ENCODE results near the gene ACSS1.

ACSS1 gene

GRCh38 chr20:25036331-25036936 is 21.5 kb downstream of the ACSS1 start:
- H3K36me3 ChIP-seq (ENCODE audit: control insufficient read depth, insufficient read depth, low read length), result no peaks in the 10 kb centered on the region
- no peak overlapping the region for H3K9ac ChIP-seq (ENCODE audit: low read length)
- no peak overlapping the region for H3K27ac ChIP-seq (ENCODE audit: low read depth, low read length)
- H3K27me3 ChIP-seq (ENCODE audit: control insufficient read depth, insufficient read depth, low read length), result no peaks in the 10 kb centered on the region
- H3K4me3 ChIP-seq (ENCODE audit: low read length), result no peak overlapping the region
- H3K4me1 ChIP-seq (ENCODE audit: control insufficient read depth, insufficient read depth, low read length), result peaks cover 62% of the 10 kb centered on the region

GRCh38 chr20:25035921-25036320 is 22.0 kb downstream of the ACSS1 start:
- no peaks in the 10 kb centered on the region for H3K36me3 ChIP-seq (ENCODE audit: control insufficient read depth, insufficient read depth, low read length)
- peaks cover 59% of the 10 kb centered on the region for H3K4me1 ChIP-seq (ENCODE audit: control insufficient read depth, insufficient read depth, low read length)
- no peak overlapping the region for H3K9ac ChIP-seq (ENCODE audit: low read length)
- no peak overlapping the region for H3K4me3 ChIP-seq (ENCODE audit: low read length)
- H3K27ac ChIP-seq (ENCODE audit: low read depth, low read length), result no peak overlapping the region
- H3K27me3 ChIP-seq (ENCODE audit: control insufficient read depth, insufficient read depth, low read length), result no peaks in the 10 kb centered on the region

- Histone ChIP-seq H3K27me3 (ENCODE audit: control insufficient read depth, insufficient read depth, low read length) (no peaks in the 10 kb centered on the region), H3K4me1 (ENCODE audit: control insufficient read depth, insufficient read depth, low read length) (peaks cover 46% of the 10 kb centered on the region), H3K27ac (ENCODE audit: low read depth, low read length) (peak overlapping the region; percentile 86), H3K9ac (ENCODE audit: low read length) (no peak overlapping the region), H3K4me3 (ENCODE audit: low read length) (peak overlapping the region; percentile 22), H3K36me3 (ENCODE audit: control insufficient read depth, insufficient read depth, low read length) (no peaks in the 10 kb centered on the region)
These were observed 24.0 kb downstream of the ACSS1 start for GRCh38 chr20:25033924-25034300.

- no peaks in the 10 kb centered on the region for H3K27me3 ChIP-seq (ENCODE audit: control insufficient read depth, insufficient read depth, low read length)
- H3K4me3 ChIP-seq (ENCODE audit: low read length), result peak overlapping the region; percentile 22
- H3K9ac ChIP-seq (ENCODE audit: low read length), result no peak overlapping the region
- H3K27ac ChIP-seq (ENCODE audit: low read depth, low read length), result peak overlapping the region; percentile 86
- no peaks in the 10 kb centered on the region for H3K36me3 ChIP-seq (ENCODE audit: control insufficient read depth, insufficient read depth, low read length)
- peaks cover 41% of the 10 kb centered on the region for H3K4me1 ChIP-seq (ENCODE audit: control insufficient read depth, insufficient read depth, low read length)
These were observed 24.5 kb downstream of the ACSS1 start for GRCh38 chr20:25033265-25033923.

- peak overlapping the region; percentile 86 for H3K27ac ChIP-seq (ENCODE audit: low read depth, low read length)
- H3K27me3 ChIP-seq (ENCODE audit: control insufficient read depth, insufficient read depth, low read length), result no peaks in the 10 kb centered on the region
- H3K4me3 ChIP-seq (ENCODE audit: low read length), result no peak overlapping the region
- no peak overlapping the region for H3K9ac ChIP-seq (ENCODE audit: low read length)
- H3K36me3 ChIP-seq (ENCODE audit: control insufficient read depth, insufficient read depth, low read length), result no peaks in the 10 kb centered on the region
- H3K4me1 ChIP-seq (ENCODE audit: control insufficient read depth, insufficient read depth, low read length), result peaks cover 34% of the 10 kb centered on the region
These were observed 25.3 kb downstream of the ACSS1 start for GRCh38 chr20:25032478-25033264.

- H3K4me1 ChIP-seq (ENCODE audit: control insufficient read depth, insufficient read depth, low read length), result peaks cover 28% of the 10 kb centered on the region
- H3K36me3 ChIP-seq (ENCODE audit: control insufficient read depth, insufficient read depth, low read length), result no peaks in the 10 kb centered on the region
- H3K9ac ChIP-seq (ENCODE audit: low read length), result no peak overlapping the region
- H3K4me3 ChIP-seq (ENCODE audit: low read length), result no peak overlapping the region
- peak overlapping the region; percentile 86 for H3K27ac ChIP-seq (ENCODE audit: low read depth, low read length)
- H3K27me3 ChIP-seq (ENCODE audit: control insufficient read depth, insufficient read depth, low read length), result no peaks in the 10 kb centered on the region
These were observed 25.9 kb downstream of the ACSS1 start for GRCh38 chr20:25032065-25032477.

- Histone ChIP-seq H3K9ac (ENCODE audit: low read length) (no peak overlapping the region), H3K27me3 (ENCODE audit: control insufficient read depth, insufficient read depth, low read length) (no peaks in the 10 kb centered on the region), H3K36me3 (ENCODE audit: control insufficient read depth, insufficient read depth, low read length) (no peaks in the 10 kb centered on the region), H3K4me1 (ENCODE audit: control insufficient read depth, insufficient read depth, low read length) (peaks cover 26% of the 10 kb centered on the region), H3K4me3 (ENCODE audit: low read length) (no peak overlapping the region), H3K27ac (ENCODE audit: low read depth, low read length) (no peak overlapping the region)
These were observed 26.7 kb downstream of the ACSS1 start for GRCh38 chr20:25031241-25031640.

- Histone ChIP-seq H3K4me3 (ENCODE audit: low read length) (no peak overlapping the region), H3K4me1 (ENCODE audit: control insufficient read depth, insufficient read depth, low read length) (peaks cover 26% of the 10 kb centered on the region), H3K27me3 (ENCODE audit: control insufficient read depth, insufficient read depth, low read length) (no peaks in the 10 kb centered on the region), H3K27ac (ENCODE audit: low read depth, low read length) (no peak overlapping the region), H3K9ac (ENCODE audit: low read length) (no peak overlapping the region), H3K36me3 (ENCODE audit: control insufficient read depth, insufficient read depth, low read length) (no peaks in the 10 kb centered on the region)
These were observed 27.2 kb downstream of the ACSS1 start for GRCh38 chr20:25030649-25031207.

GRCh38 chr20:25030007-25030648 is 27.8 kb downstream of the ACSS1 start:
- H3K36me3 ChIP-seq (ENCODE audit: control insufficient read depth, insufficient read depth, low read length), result no peaks in the 10 kb centered on the region
- no peak overlapping the region for H3K4me3 ChIP-seq (ENCODE audit: low read length)
- H3K9ac ChIP-seq (ENCODE audit: low read length), result no peak overlapping the region
- H3K27ac ChIP-seq (ENCODE audit: low read depth, low read length), result no peak overlapping the region
- no peaks in the 10 kb centered on the region for H3K27me3 ChIP-seq (ENCODE audit: control insufficient read depth, insufficient read depth, low read length)
- H3K4me1 ChIP-seq (ENCODE audit: control insufficient read depth, insufficient read depth, low read length), result peaks cover 26% of the 10 kb centered on the region

- H3K36me3 ChIP-seq (ENCODE audit: control insufficient read depth, insufficient read depth, low read length), result peaks cover 4% of the 10 kb centered on the region
- no peaks in the 10 kb centered on the region for H3K4me1 ChIP-seq (ENCODE audit: control insufficient read depth, insufficient read depth, low read length)
- H3K27me3 ChIP-seq (ENCODE audit: control insufficient read depth, insufficient read depth, low read length), result no peaks in the 10 kb centered on the region
- no peak overlapping the region for H3K27ac ChIP-seq (ENCODE audit: low read depth, low read length)
- H3K4me3 ChIP-seq (ENCODE audit: low read length), result no peak overlapping the region
- H3K9ac ChIP-seq (ENCODE audit: low read length), result no peak overlapping the region
These were observed 31.8 kb downstream of the ACSS1 start for GRCh38 chr20:25025986-25026605.

- Histone ChIP-seq H3K4me1 (ENCODE audit: control insufficient read depth, insufficient read depth, low read length) (no peaks in the 10 kb centered on the region), H3K9ac (ENCODE audit: low read length) (no peak overlapping the region), H3K27me3 (ENCODE audit: control insufficient read depth, insufficient read depth, low read length) (no peaks in the 10 kb centered on the region), H3K27ac (ENCODE audit: low read depth, low read length) (no peak overlapping the region), H3K4me3 (ENCODE audit: low read length) (no peak overlapping the region), H3K36me3 (ENCODE audit: control insufficient read depth, insufficient read depth, low read length) (peaks cover 6% of the 10 kb centered on the region)
These were observed 32.7 kb downstream of the ACSS1 start for GRCh38 chr20:25025091-25025861.

All from rectal smooth muscle tissue (tissue), 1 donor.